Lower lobe of right lung (tissue), 2 donors: ENCODE measurements around the gene COMT. TPM values are rescaled to one million over a fixed set of nuclear protein-coding genes. Genes with fewer than 3 reads are reported as not detected.

Experiments used
- ATAC-seq, 2 donors: fragments of 200-7000 bp; cut with Tn5 transposase; one replicate each; pipeline ENCODE4 v1.9.1; 2020 to 2022; ENCODE audit warnings: mild to moderate bottlenecking in 2 of 2, moderate library complexity in 2 of 2
- DNase-seq: peaks from one replicate; pipeline ENCODE4 v3.0.0-alpha.2; 2020
- H3K27ac ChIP-seq: fragments of 200-600 bp; one replicate; pipeline ENCODE4 v1.8.0; 2022
- H3K27me3 ChIP-seq: fragments of 200-600 bp; one replicate; pipeline ENCODE4 v1.8.0; 2022; ENCODE audit warnings: low read depth
- H3K36me3 ChIP-seq: fragments of 200-600 bp; one replicate; pipeline ENCODE4 v1.8.0; 2022; ENCODE audit warnings: mild to moderate bottlenecking
- H3K4me1 ChIP-seq: fragments of 200-600 bp; one replicate; pipeline ENCODE4 v1.8.0; 2022
- H3K4me3 ChIP-seq: fragments of 200-600 bp; one replicate; pipeline ENCODE4 v1.8.0; 2022; ENCODE audit warnings: mild to moderate bottlenecking
- H3K9me3 ChIP-seq: fragments of 200-600 bp; one replicate; pipeline ENCODE4 v1.8.0; 2022
- CTCF ChIP-seq: fragments of 200-600 bp; IDR thresholded peaks from one replicate; pipeline ENCODE4 v1.8.0; 2022; ENCODE audit warnings: antibody characterized with exemption, mild to moderate bottlenecking
- intact Hi-C: fragments of 100-400 bp; cut with DNase I; formaldehyde crosslinking; loops from one replicate; pipeline ENCODE4 v1.11.0; 2022
- total RNA-seq: library from RNA; stranded (reverse); fragmentation: NEBNext Ultra II Directional; extraction: Animal tissue kit (Norgen Biotek cat#: 25700); gene quantifications from one replicate; pipeline ENCODE4 v1.2.1, GENCODE V29; 2021
- donor health status: DM: no; HTN: yes; CAD: no; lungs with severe emphysema.

Gene COMT
- total RNA-seq, 1 donor from 2014 or later: 235 TPM

GRCh38 chr22:19896665-19897355 lies 44.8 kb upstream of the COMT start:
- H3K27me3 ChIP-seq: no peaks in the 10 kb centered on the region
- H3K4me3 ChIP-seq: no peak overlapping the region
- no peaks in the 10 kb centered on the region for H3K9me3 ChIP-seq
- TF ChIP-seq CTCF: no peak
- no peak for DNase-seq
- no peak overlapping the region for H3K27ac ChIP-seq
- intact Hi-C loops: no loop called here
- ATAC-seq: no peak
- H3K36me3 ChIP-seq: peaks cover 59% of the 10 kb centered on the region
- H3K4me1 ChIP-seq: peaks cover 11% of the 10 kb centered on the region

- H3K27ac ChIP-seq: no peak overlapping the region
- H3K27me3 ChIP-seq: no peaks in the 10 kb centered on the region
- no peak overlapping the region for H3K4me3 ChIP-seq
- H3K36me3 ChIP-seq: peaks cover 63% of the 10 kb centered on the region
- no peaks in the 10 kb centered on the region for H3K9me3 ChIP-seq
- ATAC-seq: no peak
- no peak for TF ChIP-seq CTCF
- DNase-seq: no peak
- peaks cover 2% of the 10 kb centered on the region for H3K4me1 ChIP-seq
- intact Hi-C loops: no loop called here
Measured at GRCh38 chr22:19897726-19898125, 43.8 kb upstream of the COMT start.

GRCh38 chr22:19898145-19898544 lies 43.4 kb upstream of the COMT start:
- Histone ChIP-seq H3K4me3 (no peak overlapping the region), H3K27me3 (no peaks in the 10 kb centered on the region), H3K36me3 (peaks cover 66% of the 10 kb centered on the region), H3K9me3 (no peaks in the 10 kb centered on the region), H3K27ac (no peak overlapping the region), H3K4me1 (no peaks in the 10 kb centered on the region)
- intact Hi-C loops: no loop called here
- no peak for DNase-seq
- TF ChIP-seq CTCF: no peak
- ATAC-seq: no peak

- no peak for DNase-seq
- no peaks in the 10 kb centered on the region for H3K27me3 ChIP-seq
- no peaks in the 10 kb centered on the region for H3K4me1 ChIP-seq
- no peaks in the 10 kb centered on the region for H3K9me3 ChIP-seq
- no peak overlapping the region for H3K4me3 ChIP-seq
- intact Hi-C loops: no loop called here
- no peak overlapping the region for H3K27ac ChIP-seq
- peaks cover 62% of the 10 kb centered on the region for H3K36me3 ChIP-seq
- TF ChIP-seq CTCF: no peak
- no peak for ATAC-seq
Measured at GRCh38 chr22:19898831-19899567, 42.6 kb upstream of the COMT start.

- no peak overlapping the region for H3K4me3 ChIP-seq
- no peak overlapping the region for H3K27ac ChIP-seq
- H3K27me3 ChIP-seq: no peaks in the 10 kb centered on the region
- ATAC-seq: no peak
- no peaks in the 10 kb centered on the region for H3K4me1 ChIP-seq
- no peak for TF ChIP-seq CTCF
- DNase-seq: no peak
- no peaks in the 10 kb centered on the region for H3K9me3 ChIP-seq
- intact Hi-C loops: no loop called here
- peaks cover 53% of the 10 kb centered on the region for H3K36me3 ChIP-seq
Measured at GRCh38 chr22:19900707-19901436, 40.7 kb upstream of the COMT start.
